HCT116 (cell line): ENCODE data around the gene LSAMP. TPM values are rescaled to one million over a fixed set of nuclear protein-coding genes. Genes with fewer than 3 reads are reported as not detected.

Experiments used
- ATAC-seq: fragments of 200-7000 bp; cut with Tn5 transposase; 2 replicates; pipeline ENCODE4 v1.9.1; 2020; ENCODE audit warnings: mild to moderate bottlenecking, moderate library complexity
- BruUV-seq: library from RNA; stranded (reverse); fragments of 400-500 nt; replicated peaks from 2 replicates; lab custom pipeline; 2021; lab: Mats Ljungman, UMichigan
- CTCF ChIA-PET: fragments of 300-600 bp; sonication (Branson Sonifier 250); formaldehyde crosslinking; loops from one replicate; lab custom pipeline; 2021; ENCODE audit warnings: antibody characterized with exemption; lab: Charles Lee
- POLR2A ChIA-PET: fragments of 300-600, 350-600 bp; sonication (Branson Sonifier 250); formaldehyde crosslinking; loops from one replicate; lab custom pipeline; 2021; ENCODE audit warnings: antibody characterized with exemption; lab: Charles Lee
- RAD21 ChIA-PET, 2 experiments: fragments of 300-600 bp; sonication (Branson Sonifier 250); formaldehyde crosslinking; loops; one replicate each; lab custom pipeline; 2023; ENCODE audit warnings: low total read pairs in 2 of 2; ENCODE audit not compliant: uncharacterized antibody in 2 of 2, unreplicated experiment in 2 of 2, low non-redundant PET in 1 of 2; lab: Charles Lee
- DNase-seq: peaks from one replicate; pipeline ENCODE4 v3.0.0-alpha.2; 2010; ENCODE audit warnings: low read depth, low spot score
- H2AFZ ChIP-seq: fragments of 200-600 bp; shearing (Covaris generic), sonication (generic); 2 replicates; pipeline ENCODE4 v1.6.1; 2017; ENCODE audit warnings: low read depth, mixed run types, mixed read lengths, antibody characterized with exemption, low read length; ENCODE audit not compliant: poor library complexity, severe bottlenecking
- H3K27ac ChIP-seq: 2 replicates; pipeline ENCODE4 v1.5.1; 2012; ENCODE audit warnings: low read depth, low read length
- H3K27me3 ChIP-seq: fragments of 200-600 bp; sonication (generic); 2 replicates; pipeline ENCODE4 v1.6.1; 2016; ENCODE audit warnings: mixed run types, low read length, mixed read lengths; ENCODE audit not compliant: insufficient read depth
- H3K36me3 ChIP-seq, 2 experiments: fragments of 200-500 bp in 1 of 2; fragments of 200-600 bp in 1 of 2; sonication (Bioruptor generic) in 1 of 2; sonication (generic) in 1 of 2; 2 replicates each; pipeline versions ENCODE4 v1.5.1 to v1.6.1; 2014 to 2016; ENCODE audit warnings: low read length in 2 of 2, inconsistent platforms in 1 of 2, mixed read lengths in 1 of 2, mixed run types in 1 of 2; ENCODE audit not compliant: insufficient read depth in 2 of 2, control insufficient read depth in 1 of 2
- H3K4me1 ChIP-seq, 2 experiments: fragments of 200-600 bp in 1 of 2; sonication (generic) in 1 of 2; 2 replicates each; pipeline versions ENCODE4 v1.5.1 to v1.6.1; 2012 to 2017; ENCODE audit warnings: low read length in 2 of 2, inconsistent platforms in 1 of 2, mild to moderate bottlenecking in 1 of 2, mixed read lengths in 1 of 2, mixed run types in 1 of 2, moderate library complexity in 1 of 2; ENCODE audit not compliant: insufficient read depth in 2 of 2, control insufficient read depth in 1 of 2
- H3K4me2 ChIP-seq: fragments of 200-600 bp; sonication (generic); 2 replicates; pipeline ENCODE4 v1.6.1; 2017; ENCODE audit warnings: mixed run types, low read length, mixed read lengths
- H3K4me3 ChIP-seq, 2 experiments: fragments of 200-600 bp in 1 of 2; sonication (generic) in 1 of 2; replicated peaks in 1 of 2; 2 replicates each; pipeline ENCODE4 v1.5.1; 2011 to 2016; ENCODE audit warnings: low read length in 2 of 2, control low read depth in 1 of 2, low read depth in 1 of 2, mild to moderate bottlenecking in 1 of 2, mixed read lengths in 1 of 2, mixed run types in 1 of 2
- H3K79me2 ChIP-seq: fragments of 200-600 bp; sonication (generic); 2 replicates; pipeline ENCODE4 v1.6.1; 2017; ENCODE audit warnings: mild to moderate bottlenecking, mixed run types, low read length, moderate library complexity, mixed read lengths; ENCODE audit not compliant: insufficient read depth
- H3K9ac ChIP-seq: fragments of 200-600 bp; sonication (generic); 2 replicates; pipeline ENCODE4 v1.6.1; 2016; ENCODE audit warnings: low read length, mixed read lengths
- H3K9me2 ChIP-seq: fragments of 200-600 bp; sonication (generic), shearing (Covaris generic); 2 replicates; pipeline ENCODE4 v1.6.1; 2017; ENCODE audit warnings: mixed run types, mild to moderate bottlenecking, moderate library complexity; ENCODE audit not compliant: insufficient read depth
- H3K9me3 ChIP-seq, 2 experiments: fragments of 200-500 bp in 1 of 2; fragments of 200-600 bp in 1 of 2; sonication (Bioruptor generic) in 1 of 2; sonication (generic) in 1 of 2; 2 replicates each; pipeline ENCODE4 v1.6.1; 2014 to 2017; ENCODE audit warnings: low read length in 2 of 2, mixed read lengths in 2 of 2, inconsistent platforms in 1 of 2, low read depth in 1 of 2, mild to moderate bottlenecking in 1 of 2, mixed run types in 1 of 2, moderate library complexity in 1 of 2; ENCODE audit not compliant: control insufficient read depth in 1 of 2, insufficient read depth in 1 of 2
- H4K20me1 ChIP-seq: fragments of 200-600 bp; sonication (generic), shearing (Covaris generic); 2 replicates; pipeline ENCODE4 v1.6.1; 2017; ENCODE audit warnings: mixed run types, mild to moderate bottlenecking, moderate library complexity; ENCODE audit not compliant: insufficient read depth
- ATF3 ChIP-seq: IDR thresholded peaks from 2 replicates; pipeline ENCODE4 v1.6.1; 2012
- CBX3 ChIP-seq: IDR thresholded peaks from 2 replicates; pipeline ENCODE4 v1.6.1; 2012; ENCODE audit warnings: low read depth
- CEBPB ChIP-seq: IDR thresholded peaks from 2 replicates; pipeline ENCODE4 v1.6.1; 2012; ENCODE audit warnings: low read depth
- CTCF ChIP-seq, 3 experiments: fragments of 200-600 bp in 1 of 3; sonication (generic) in 1 of 3; IDR thresholded peaks in 2 of 3; conservative IDR thresholded peaks in 1 of 3; 2 replicates each; pipeline ENCODE4 v1.5.1; 2012 to 2017; ENCODE audit warnings: low read depth in 2 of 3, low read length in 2 of 3, antibody characterized with exemption in 1 of 3, borderline replicate concordance in 1 of 3, control low read depth in 1 of 3, mild to moderate bottlenecking in 1 of 3, mixed read lengths in 1 of 3, mixed run types in 1 of 3, moderate library complexity in 1 of 3; ENCODE audit not compliant: insufficient read depth in 1 of 3
- EGR1 ChIP-seq: IDR thresholded peaks from 2 replicates; pipeline ENCODE4 v1.6.1; 2012; ENCODE audit warnings: low read depth
- ELF1 ChIP-seq: IDR thresholded peaks from 2 replicates; pipeline ENCODE4 v1.6.1; 2012; ENCODE audit warnings: low read depth, borderline replicate concordance
- EZH2 ChIP-seq: fragments of 200-600 bp; sonication (generic); IDR thresholded peaks from 2 replicates; pipeline ENCODE4 v1.6.1; 2017; ENCODE audit warnings: antibody characterized with exemption, mixed run types
- MAX ChIP-seq: IDR thresholded peaks from 2 replicates; pipeline ENCODE4 v1.6.1; 2012
- POLR2A ChIP-seq: IDR thresholded peaks from 2 replicates; pipeline ENCODE4 v1.7.0; 2011; ENCODE audit warnings: borderline replicate concordance; ENCODE audit not compliant: insufficient read depth, insufficient read length; ENCODE audit errors: extremely low read depth
- REST ChIP-seq: IDR thresholded peaks from 2 replicates; pipeline ENCODE4 v1.6.1; 2012; ENCODE audit warnings: low read depth
- SIN3A ChIP-seq: IDR thresholded peaks from 2 replicates; pipeline ENCODE4 v1.6.1; 2012; ENCODE audit warnings: low read depth
- SP1 ChIP-seq: IDR thresholded peaks from 2 replicates; pipeline ENCODE4 v1.6.1; 2012; ENCODE audit warnings: low read depth
- SRF ChIP-seq: IDR thresholded peaks from 2 replicates; pipeline ENCODE4 v1.6.1; 2012; ENCODE audit warnings: low read depth
- TCF7L2 ChIP-seq: IDR thresholded peaks from 2 replicates; pipeline ENCODE4 v1.7.0; 2011; ENCODE audit warnings: borderline replicate concordance, inconsistent platforms; ENCODE audit not compliant: insufficient read depth, insufficient read length; ENCODE audit errors: extremely low read depth
- YY1 ChIP-seq: IDR thresholded peaks from 2 replicates; pipeline ENCODE4 v1.6.1; 2011; ENCODE audit warnings: low read length, low read depth, moderate library complexity, mild to moderate bottlenecking; ENCODE audit not compliant: insufficient replicate concordance; ENCODE audit errors: extremely low read depth
- ZBTB33 ChIP-seq: IDR thresholded peaks from 2 replicates; pipeline ENCODE4 v1.6.1; 2011; ENCODE audit warnings: mild to moderate bottlenecking, low read length, moderate library complexity; ENCODE audit not compliant: insufficient replicate concordance; ENCODE audit errors: extremely low read depth
- ZFX ChIP-seq: fragments of 450-650 bp; IDR thresholded peaks from 2 replicates; pipeline ENCODE4 v1.6.1; 2017
- ZNF274 ChIP-seq: fragments of 200-500 bp; sonication (Bioruptor generic); IDR thresholded peaks from 2 replicates; pipeline ENCODE4 v1.6.1; 2014; ENCODE audit warnings: mild to moderate bottlenecking, low read depth, low read length, inconsistent platforms
- intact Hi-C: fragments of 100-400 bp; cut with micrococcal nuclease; formaldehyde crosslinking; loops from 2 replicates; pipeline ENCODE4 v1.10.0; 2022
- total RNA-seq: library from RNA; stranded (reverse); gene quantifications from one replicate; pipeline ENCODE4 v1.2.1, GENCODE V29; 2021; ENCODE audit not compliant: unreplicated experiment

Gene LSAMP
- total RNA-seq, 1 experiment from 2014 or later = 0.25 TPM

- DNase-seq = no peak
Observed at GRCh38 chr3:116423945-116424344, 21.3 kb downstream of the LSAMP start.

More at GRCh38 chr3:116423945-116424344, 21.3 kb downstream of the LSAMP start:
- CTCF ChIA-PET = no interaction called here
- Histone ChIP-seq H3K9me2 (no peaks in the 10 kb centered on the region), H3K27me3 (no peaks in the 10 kb centered on the region; the same call in 1 of the 2 replicates), H3K9me3 (no peaks in the 10 kb centered on the region), H3K27ac (no peak overlapping the region), H3K9ac (no peak overlapping the region), H3K4me3 (no peak overlapping the region), H4K20me1 (no peaks in the 10 kb centered on the region), H3K4me2 (no peak overlapping the region), H3K36me3 (no peaks in the 10 kb centered on the region), H3K4me1 (no peaks in the 10 kb centered on the region), H3K79me2 (no peaks in the 10 kb centered on the region), H2AFZ (no peak overlapping the region)
- no TSS peak for BruUV-seq
- TF ChIP-seq SRF (no peak), ATF3 (no peak), SP1 (no peak), MAX (no peak), EGR1 (no peak), ZNF274 (no peak), TCF7L2 (no peak), ZBTB33 (no peak), SIN3A (no peak), ELF1 (no peak), EZH2 (no peak), REST (no peak), YY1 (no peak), POLR2A (no peak), CBX3 (no peak), ZFX (no peak), CEBPB (no peak), CTCF (IDR thresholded peaks at IDR 0.05 in 2 of 3, conservative IDR thresholded peaks at IDR 0.05 in 1 of 3; ENCODE audit: borderline replicate concordance in 1 of 3, insufficient read depth in 1 of 3, low read depth in 2 of 3, low read length in 2 of 3) (no peak)
- RAD21 ChIA-PET = no interaction called here
- POLR2A ChIA-PET = no interaction called here
- intact Hi-C loops = no loop called here
- ATAC-seq = no peak
